ENCODE results near the gene SETD3.

Gene SETD3

GRCh38 chr14:99422228-99423010, 58.2 kb downstream of the SETD3 start:
- DNase-seq (ENCODE audit: low read depth) = no peak

- DNase-seq (ENCODE audit: low read depth) = no peak
Measured at GRCh38 chr14:99420711-99421110, 59.9 kb downstream of the SETD3 start.

GRCh38 chr14:99419905-99420304, 60.8 kb downstream of the SETD3 start:
- DNase-seq (ENCODE audit: low read depth) = no peak

- no peak for DNase-seq (ENCODE audit: low read depth)
Measured at GRCh38 chr14:99418242-99418641, 62.4 kb downstream of the SETD3 start.

- DNase-seq (ENCODE audit: low read depth) = no peak
Measured at GRCh38 chr14:99416909-99417308, 63.8 kb downstream of the SETD3 start.

- DNase-seq (ENCODE audit: low read depth) = peak; percentile 72
Measured at GRCh38 chr14:99415496-99416281, 65.0 kb downstream of the SETD3 start.

GRCh38 chr14:99413911-99414310, 66.7 kb downstream of the SETD3 start:
- no peak for DNase-seq (ENCODE audit: low read depth)

GRCh38 chr14:99413172-99413571, 67.5 kb downstream of the SETD3 start:
- no peak for DNase-seq (ENCODE audit: low read depth)

- no peak for DNase-seq (ENCODE audit: low read depth)
Measured at GRCh38 chr14:99412117-99413061, 68.3 kb downstream of the SETD3 start.

GRCh38 chr14:99410019-99410418, 70.6 kb downstream of the SETD3 start:
- no peak for DNase-seq (ENCODE audit: low read depth)

GRCh38 chr14:99408971-99409289, 71.7 kb downstream of the SETD3 start:
- DNase-seq (ENCODE audit: low read depth) = no peak

GRCh38 chr14:99408286-99408970, 72.2 kb downstream of the SETD3 start:
- DNase-seq (ENCODE audit: low read depth) = no peak

- DNase-seq (ENCODE audit: low read depth) = no peak
Measured at GRCh38 chr14:99407416-99407815, 73.2 kb downstream of the SETD3 start.

GRCh38 chr14:99402950-99403349, 77.7 kb downstream of the SETD3 start:
- no peak for DNase-seq (ENCODE audit: low read depth)

- no peak for DNase-seq (ENCODE audit: low read depth)
Measured at GRCh38 chr14:99402285-99402648, 78.4 kb downstream of the SETD3 start.

- DNase-seq (ENCODE audit: low read depth) = no peak
Measured at GRCh38 chr14:99401621-99402284, 78.9 kb downstream of the SETD3 start.

GRCh38 chr14:99401211-99401610, 79.4 kb downstream of the SETD3 start:
- DNase-seq (ENCODE audit: low read depth) = no peak

- DNase-seq (ENCODE audit: low read depth) = no peak
Measured at GRCh38 chr14:99397698-99398097, 83.0 kb downstream of the SETD3 start.

- DNase-seq (ENCODE audit: low read depth) = no peak
Measured at GRCh38 chr14:99395909-99396530, 84.6 kb downstream of the SETD3 start.

GRCh38 chr14:99394602-99395156, 86.0 kb downstream of the SETD3 start:
- no peak for DNase-seq (ENCODE audit: low read depth)
